ENCODE results near the gene GRIK5. TPM values are rescaled to one million over a fixed set of nuclear protein-coding genes. Genes with fewer than 3 reads are reported as not detected.
A peak's percentile ranks its signal among the peaks of the same experiment; 100 is the strongest.
"Not testable (repeated sequence)": the region's sequence is repeated elsewhere in the genome, so short reads cannot be mapped to it uniquely, and the experiment has no call there.

The GRIK5 gene
- total RNA-seq, 2 experiments from 2014 or later, result 0.73 to 1.3 TPM

DNA sequence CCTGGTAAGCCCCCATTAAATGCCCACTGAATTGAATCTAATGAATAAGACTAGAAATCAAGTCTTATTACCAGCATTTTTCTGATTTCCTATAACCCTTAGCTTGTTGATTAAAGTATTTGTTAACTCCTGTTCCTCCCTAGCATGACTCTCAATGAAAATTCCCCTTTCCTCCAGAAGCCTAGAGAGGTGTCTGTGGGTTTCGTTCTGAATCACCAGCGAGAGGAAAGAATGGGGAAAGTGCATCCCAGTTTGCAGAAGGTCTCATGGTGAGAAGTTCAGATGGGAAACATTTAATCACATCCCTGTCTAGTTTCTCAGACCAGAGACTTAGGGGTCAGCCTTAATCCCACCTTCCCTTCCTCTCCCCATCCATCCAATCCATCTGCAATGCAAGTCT lies 35.4 kb upstream of the GRIK5 start:
- peaks cover 26% of the 10 kb centered on the region for H3K4me1 ChIP-seq (ENCODE audit: insufficient read depth, low read length, poor library complexity, severe bottlenecking)
- TSS peak; percentile 44 for BruUV-seq (replicated peaks)
- H3K9me3 ChIP-seq (ENCODE audit: low read length), result no peaks in the 10 kb centered on the region
- H3K9me2 ChIP-seq (ENCODE audit: insufficient read depth, low read length), result no peaks in the 10 kb centered on the region
- POLR2A ChIA-PET, result no interaction called here
- H3K36me3 ChIP-seq (ENCODE audit: insufficient read depth, low read length), result peaks cover 84% of the 10 kb centered on the region
- H3K4me2 ChIP-seq (ENCODE audit: low read length), result no peak overlapping the region
- CTCF ChIA-PET (ENCODE audit: unreplicated experiment), result interaction anchor here (0.9 to 1.0 kb wide), 2 partner anchors 11 to 29 kb away, joined by 3 read pairs; partner anchors contain the start of gene ZNF574
- no peak for DNase-seq (ENCODE audit: low spot score)
- no peak for TF ChIP-seq EZH2phosphoT487 (IDR thresholded peaks at IDR 0.05; ENCODE audit: borderline replicate concordance, low read depth, low read length)
- TF ChIP-seq, protein P1, sequence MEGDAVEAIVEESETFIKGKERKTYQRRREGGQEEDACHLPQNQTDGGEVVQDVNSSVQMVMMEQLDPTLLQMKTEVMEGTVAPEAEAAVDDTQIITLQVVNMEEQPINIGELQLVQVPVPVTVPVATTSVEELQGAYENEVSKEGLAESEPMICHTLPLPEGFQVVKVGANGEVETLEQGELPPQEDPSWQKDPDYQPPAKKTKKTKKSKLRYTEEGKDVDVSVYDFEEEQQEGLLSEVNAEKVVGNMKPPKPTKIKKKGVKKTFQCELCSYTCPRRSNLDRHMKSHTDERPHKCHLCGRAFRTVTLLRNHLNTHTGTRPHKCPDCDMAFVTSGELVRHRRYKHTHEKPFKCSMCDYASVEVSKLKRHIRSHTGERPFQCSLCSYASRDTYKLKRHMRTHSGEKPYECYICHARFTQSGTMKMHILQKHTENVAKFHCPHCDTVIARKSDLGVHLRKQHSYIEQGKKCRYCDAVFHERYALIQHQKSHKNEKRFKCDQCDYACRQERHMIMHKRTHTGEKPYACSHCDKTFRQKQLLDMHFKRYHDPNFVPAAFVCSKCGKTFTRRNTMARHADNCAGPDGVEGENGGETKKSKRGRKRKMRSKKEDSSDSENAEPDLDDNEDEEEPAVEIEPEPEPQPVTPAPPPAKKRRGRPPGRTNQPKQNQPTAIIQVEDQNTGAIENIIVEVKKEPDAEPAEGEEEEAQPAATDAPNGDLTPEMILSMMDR (conservative IDR thresholded peaks at IDR 0.05; ENCODE audit: low read length), result no peak
- H3K27ac ChIP-seq (ENCODE audit: low read depth, low read length, poor library complexity, severe bottlenecking), result no peak overlapping the region
- no peak overlapping the region for H3K4me3 ChIP-seq (ENCODE audit: low read depth, low read length, poor library complexity, severe bottlenecking)
- no peaks in the 10 kb centered on the region for H4K20me1 ChIP-seq (ENCODE audit: insufficient read depth, low read length)
- no peak overlapping the region for H2AFZ ChIP-seq (ENCODE audit: low read length)
- peaks cover 5% of the 10 kb centered on the region; the same call in 1 of the 2 replicates for H3K79me2 ChIP-seq (ENCODE audit: insufficient read depth, low read depth, low read length)
- intact Hi-C loops (cut with micrococcal nuclease; ENCODE audit: unreplicated experiment), result no loop called here

DNA sequence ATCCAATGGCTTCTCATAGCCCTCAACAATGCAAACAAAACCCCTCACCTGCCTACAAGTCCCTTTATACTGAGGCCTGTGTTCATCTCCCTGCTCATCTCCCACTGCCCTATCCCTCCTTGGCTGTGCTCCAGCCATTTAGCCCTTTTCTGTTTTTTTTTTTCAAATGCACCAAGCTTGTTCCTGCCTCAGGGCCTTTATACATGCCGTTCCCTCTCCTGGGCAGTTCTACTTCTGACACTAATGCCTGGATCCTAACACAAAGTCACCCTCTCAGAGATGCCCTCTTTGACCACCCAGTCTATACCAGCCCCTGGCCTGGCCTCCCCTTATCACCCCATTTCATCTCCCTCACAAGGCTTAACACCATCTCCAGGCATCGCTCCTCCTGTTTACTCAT lies 32.9 kb upstream of the GRIK5 start:
- CTCF ChIA-PET (ENCODE audit: unreplicated experiment), result no interaction called here
- POLR2A ChIA-PET, result interaction anchor here (0.6 to 1.1 kb wide), 2 partner anchors 11 to 20 kb away, joined by 3 read pairs; no protein-coding TSS in a partner anchor
- H3K9me3 ChIP-seq (ENCODE audit: low read length), result no peaks in the 10 kb centered on the region
- H4K20me1 ChIP-seq (ENCODE audit: insufficient read depth, low read length), result no peaks in the 10 kb centered on the region
- H2AFZ ChIP-seq (ENCODE audit: low read length), result no peak overlapping the region
- H3K4me3 ChIP-seq (ENCODE audit: low read depth, low read length, poor library complexity, severe bottlenecking), result no peak overlapping the region
- no peaks in the 10 kb centered on the region for H3K9me2 ChIP-seq (ENCODE audit: insufficient read depth, low read length)
- peaks cover 87% of the 10 kb centered on the region for H3K36me3 ChIP-seq (ENCODE audit: insufficient read depth, low read length)
- BruUV-seq (replicated peaks), result no TSS peak
- H3K4me2 ChIP-seq (ENCODE audit: low read length), result no peak overlapping the region
- no peak for TF ChIP-seq EZH2phosphoT487 (IDR thresholded peaks at IDR 0.05; ENCODE audit: borderline replicate concordance, low read depth, low read length)
- TF ChIP-seq, protein P1 (conservative IDR thresholded peaks at IDR 0.05; ENCODE audit: low read length), result no peak
- intact Hi-C loops (cut with micrococcal nuclease; ENCODE audit: unreplicated experiment), result no loop called here
- no peak overlapping the region for H3K27ac ChIP-seq (ENCODE audit: low read depth, low read length, poor library complexity, severe bottlenecking)
- DNase-seq (ENCODE audit: low spot score), result no peak
- H3K79me2 ChIP-seq (ENCODE audit: insufficient read depth, low read depth, low read length), result peaks cover 3% of the 10 kb centered on the region; the same call in 1 of the 2 replicates
- H3K4me1 ChIP-seq (ENCODE audit: insufficient read depth, low read length, poor library complexity, severe bottlenecking), result peaks cover 2% of the 10 kb centered on the region

DNA sequence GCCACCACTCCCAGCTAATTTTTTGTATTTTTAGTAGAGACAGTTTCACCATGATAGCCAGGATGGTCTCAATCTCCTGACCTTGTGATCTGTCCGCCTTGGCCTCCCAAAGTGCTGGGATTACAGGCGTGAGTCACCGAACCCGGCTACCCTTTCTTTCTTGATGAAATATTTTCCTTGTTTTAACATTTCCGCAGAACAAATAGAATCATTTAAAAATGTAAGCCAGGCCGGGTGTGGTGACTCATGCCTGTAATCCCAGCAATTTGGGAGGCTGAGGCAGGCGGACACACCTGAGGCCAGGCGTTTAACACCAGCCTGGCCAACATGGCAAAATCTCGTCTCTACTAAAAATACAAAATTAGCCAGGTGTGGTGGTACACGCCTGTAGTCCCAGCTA lies 30.2 kb upstream of the GRIK5 start:
- H3K9me3 ChIP-seq (ENCODE audit: low read length); H3K4me2 ChIP-seq (ENCODE audit: low read length); POLR2A ChIA-PET; DNase-seq (ENCODE audit: low spot score); H2AFZ ChIP-seq (ENCODE audit: low read length); BruUV-seq (replicated peaks); CTCF ChIA-PET (ENCODE audit: unreplicated experiment); H3K4me1 ChIP-seq (ENCODE audit: insufficient read depth, low read length, poor library complexity, severe bottlenecking); H3K4me3 ChIP-seq (ENCODE audit: low read depth, low read length, poor library complexity, severe bottlenecking); H3K79me2 ChIP-seq (ENCODE audit: insufficient read depth, low read depth, low read length); H3K9me2 ChIP-seq (ENCODE audit: insufficient read depth, low read length); H4K20me1 ChIP-seq (ENCODE audit: insufficient read depth, low read length); intact Hi-C loops (cut with micrococcal nuclease; ENCODE audit: unreplicated experiment); H3K27ac ChIP-seq (ENCODE audit: low read depth, low read length, poor library complexity, severe bottlenecking): not testable (repeated sequence)
- H3K36me3 ChIP-seq (ENCODE audit: insufficient read depth, low read length), result peaks cover 94% of the 10 kb centered on the region

Data from OCI-LY7 (cell line).